Measurements from ENCODE around the gene ZNF550. TPM values are rescaled to one million over a fixed set of nuclear protein-coding genes. Genes with fewer than 3 reads are reported as not detected.

The ZNF550 gene
- total RNA-seq, 1 donor from 2014 or later = 6.3 TPM

DNA sequence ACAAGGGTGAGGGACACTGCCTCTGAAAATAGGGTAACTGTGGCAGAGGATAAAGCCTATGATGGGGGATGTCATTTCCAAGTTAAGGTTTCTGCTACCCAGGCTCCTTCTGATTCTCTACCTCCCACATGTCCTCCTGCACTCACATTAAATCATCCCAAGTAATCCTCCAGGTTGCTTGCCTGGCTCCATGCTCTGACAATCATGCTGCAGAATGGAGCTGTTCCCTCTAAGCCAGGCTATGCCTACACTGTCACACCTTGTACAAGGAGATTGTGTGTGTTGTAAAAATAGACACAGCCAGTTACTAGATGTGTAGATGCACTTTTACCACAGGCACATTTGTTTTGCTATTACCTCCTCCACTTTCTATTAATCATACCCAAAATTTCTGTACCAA, 11.0 kb upstream of the ZNF550 start:
- no peak overlapping the region for H3K27ac ChIP-seq
- DNase-seq (no peak), ATAC-seq (no peak)
- peaks cover 24% of the 10 kb centered on the region for H3K36me3 ChIP-seq
- TF ChIP-seq CTCF (IDR thresholded peaks at IDR 0.05) = no peak
- H3K4me3 ChIP-seq = no peak overlapping the region
- H3K9me3 ChIP-seq = peaks cover 89% of the 10 kb centered on the region
- intact Hi-C loops (cut with DNase I) = no loop called here
- no peaks in the 10 kb centered on the region for H3K27me3 ChIP-seq
- H3K4me1 ChIP-seq = no peaks in the 10 kb centered on the region

DNA sequence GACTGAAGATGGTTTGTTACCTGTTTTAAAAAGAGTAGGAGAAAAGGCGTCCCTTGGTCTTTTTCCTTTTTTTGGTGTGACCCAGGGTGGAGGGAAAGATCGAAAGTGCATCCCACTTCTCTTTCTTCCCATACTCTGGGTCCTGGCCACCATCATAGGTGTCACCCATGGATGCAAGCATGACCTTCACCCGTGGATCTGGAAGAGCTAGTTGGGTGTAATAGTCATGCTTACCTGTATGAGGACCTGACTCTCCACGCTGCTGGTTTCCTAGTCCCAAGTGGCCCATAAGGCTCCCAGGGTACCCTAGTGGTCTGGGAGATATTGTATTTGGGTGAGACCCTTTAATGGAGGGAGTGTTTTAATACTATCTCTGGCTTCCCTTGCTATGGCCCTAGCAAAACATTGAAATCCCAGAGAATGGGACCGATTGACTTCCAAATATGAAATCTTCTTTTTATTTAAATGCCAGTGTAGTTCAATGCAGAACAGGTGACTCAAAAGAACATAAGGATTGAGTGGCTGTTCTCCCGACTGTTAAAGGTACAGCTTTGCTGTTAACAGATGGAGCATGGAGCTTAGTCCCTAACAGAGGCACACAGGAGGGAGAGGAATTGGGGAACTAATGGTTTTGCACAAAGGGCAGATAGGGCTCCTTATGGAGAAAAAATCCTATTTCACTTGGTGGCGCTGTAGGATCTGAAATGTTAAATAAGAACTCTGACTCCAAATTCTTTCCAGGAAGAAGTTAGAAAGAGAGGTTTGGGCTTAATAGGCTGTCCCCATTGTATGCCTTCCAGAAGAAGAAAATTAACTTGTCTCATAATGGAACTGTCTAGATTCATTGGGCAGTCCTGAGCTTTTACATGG, 7.0 kb upstream of the ZNF550 start:
- H3K36me3 ChIP-seq = no peaks in the 10 kb centered on the region
- TF ChIP-seq CTCF (IDR thresholded peaks at IDR 0.05) = no peak
- H3K4me1 ChIP-seq = no peaks in the 10 kb centered on the region
- no peak for DNase-seq
- no peak overlapping the region for H3K4me3 ChIP-seq
- intact Hi-C loops (cut with DNase I) = no loop called here
- H3K27me3 ChIP-seq = no peaks in the 10 kb centered on the region
- no peak overlapping the region for H3K27ac ChIP-seq
- H3K9me3 ChIP-seq = peaks cover 66% of the 10 kb centered on the region
- ATAC-seq = no peak

- intact Hi-C loops (cut with DNase I) = no loop called here
- no peaks in the 10 kb centered on the region for H3K36me3 ChIP-seq
- H3K9me3 ChIP-seq = peaks cover 38% of the 10 kb centered on the region
- ATAC-seq (no peak), DNase-seq (no peak)
- H3K27ac ChIP-seq = no peak overlapping the region
- no peaks in the 10 kb centered on the region for H3K27me3 ChIP-seq
- no peak overlapping the region for H3K4me3 ChIP-seq
- peaks cover 12% of the 10 kb centered on the region for H3K4me1 ChIP-seq
- no peak for TF ChIP-seq CTCF (IDR thresholded peaks at IDR 0.05)
Observed at GRCh38 chr19:57563547-57563946, 3.9 kb upstream of the ZNF550 start.

GRCh38 chr19:57560049-57560491, 407 bp upstream of the ZNF550 start:
- H3K27ac ChIP-seq = peak overlapping the region; percentile 51

GRCh38 chr19:57559008-57559403, 657 bp downstream of the ZNF550 start:
- peak overlapping the region; percentile 69 for H3K27ac ChIP-seq
- no peak for DNase-seq
- peaks cover 17% of the 10 kb centered on the region for H3K4me1 ChIP-seq
- H3K36me3 ChIP-seq = peaks cover 16% of the 10 kb centered on the region
- TF ChIP-seq CTCF (IDR thresholded peaks at IDR 0.05) = no peak
- ATAC-seq = peak; percentile 39
- no peaks in the 10 kb centered on the region for H3K27me3 ChIP-seq
- intact Hi-C loops (cut with DNase I) = no loop called here
- H3K4me3 ChIP-seq = peak overlapping the region; percentile 90
- H3K9me3 ChIP-seq = peaks cover 1% of the 10 kb centered on the region

More at GRCh38 chr19:57560049-57560491, 407 bp upstream of the ZNF550 start:
- intact Hi-C loops (cut with DNase I) = no loop called here
- Histone ChIP-seq H3K4me1 (peaks cover 17% of the 10 kb centered on the region), H3K9me3 (peaks cover 11% of the 10 kb centered on the region), H3K4me3 (peak overlapping the region; percentile 90), H3K27me3 (no peaks in the 10 kb centered on the region), H3K36me3 (peaks cover 8% of the 10 kb centered on the region)
- DNase-seq (no peak), ATAC-seq (no peak)
- no peak for TF ChIP-seq CTCF (IDR thresholded peaks at IDR 0.05)

Measured in upper lobe of right lung (tissue), 1 donor.